ENCODE measurements around the gene PIAS2.

DNA sequence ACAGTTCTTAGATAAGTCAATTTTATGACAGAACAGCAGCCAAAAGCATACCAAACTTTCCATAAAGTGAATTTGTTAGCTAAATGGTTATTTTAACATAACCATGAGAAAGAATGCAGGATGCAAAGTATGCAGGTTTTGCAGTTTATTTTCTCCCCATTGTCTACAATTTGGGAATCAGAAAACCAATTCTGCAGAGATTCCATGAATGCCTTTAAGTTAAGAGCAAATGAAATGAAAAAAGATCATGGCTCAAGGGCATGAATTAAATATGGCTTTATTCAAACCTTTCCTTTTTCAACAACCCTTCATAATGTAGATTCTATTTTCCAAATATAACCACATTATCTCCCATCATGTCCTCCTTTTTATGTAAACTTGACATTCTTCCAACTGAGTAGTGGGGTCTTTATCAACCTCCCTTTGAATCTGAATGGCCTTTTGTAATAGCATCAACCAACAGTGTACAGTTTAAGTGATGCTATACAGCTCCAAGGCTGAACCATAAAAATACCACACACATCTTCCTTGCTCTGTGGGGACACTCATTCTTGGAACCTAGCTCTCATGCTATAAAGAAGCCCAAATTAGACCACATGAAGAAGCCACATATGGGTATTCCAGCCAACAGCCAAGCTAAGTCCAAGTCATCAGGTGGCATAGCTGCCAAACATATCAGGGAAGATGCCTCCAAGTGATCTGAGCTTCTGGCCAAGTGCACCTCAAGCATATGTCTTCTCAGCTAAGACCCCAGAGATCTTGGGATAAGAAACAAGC lies 49.8 kb downstream of the PIAS2 start:
- TF ChIP-seq EGR1 (IDR thresholded peaks at IDR 0.05): no peak
- TF ChIP-seq, protein P1, sequence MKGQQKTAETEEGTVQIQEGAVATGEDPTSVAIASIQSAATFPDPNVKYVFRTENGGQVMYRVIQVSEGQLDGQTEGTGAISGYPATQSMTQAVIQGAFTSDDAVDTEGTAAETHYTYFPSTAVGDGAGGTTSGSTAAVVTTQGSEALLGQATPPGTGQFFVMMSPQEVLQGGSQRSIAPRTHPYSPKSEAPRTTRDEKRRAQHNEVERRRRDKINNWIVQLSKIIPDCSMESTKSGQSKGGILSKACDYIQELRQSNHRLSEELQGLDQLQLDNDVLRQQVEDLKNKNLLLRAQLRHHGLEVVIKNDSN (IDR thresholded peaks at IDR 0.05): no peak
- no peak for TF ChIP-seq CREB1 (IDR thresholded peaks at IDR 0.05; ENCODE audit: low read depth)
- TF ChIP-seq EP300 (IDR thresholded peaks at IDR 0.05; ENCODE audit: borderline replicate concordance): no peak
- no peak for TF ChIP-seq YY1 (IDR thresholded peaks at IDR 0.05; ENCODE audit: low read depth)
- TF ChIP-seq CEBPB (IDR thresholded peaks at IDR 0.05): no peak
- TF ChIP-seq TCF12 (IDR thresholded peaks at IDR 0.05; ENCODE audit: low read depth): no peak

Data from Ishikawa (cell line).